Thymus (tissue), 11 donors: ENCODE results near the gene SIM2. TPM values are rescaled to one million over a fixed set of nuclear protein-coding genes. Genes with fewer than 3 reads are reported as not detected.

Experiments used
- DNase-seq, 9 donors: peaks; one replicate each; pipeline ENCODE4 v3.0.0-alpha.2; 2013; ENCODE audit warnings: low spot score in 9 of 9, low read depth in 6 of 9, missing footprints in 1 of 9
- H3K27ac ChIP-seq, 2 donors: one replicate each; pipeline ENCODE4 v1.5.1; 2013; ENCODE audit warnings: control low read depth in 1 of 2, low read depth in 1 of 2, low read length in 1 of 2, mild to moderate bottlenecking in 1 of 2, moderate library complexity in 1 of 2
- H3K27me3 ChIP-seq, 2 donors: one replicate each; pipeline ENCODE4 v1.5.1; 2013; ENCODE audit warnings: low read length in 1 of 2; ENCODE audit not compliant: control insufficient read depth in 2 of 2, insufficient read depth in 1 of 2
- H3K36me3 ChIP-seq, 2 donors: one replicate each; pipeline ENCODE4 v1.5.1; 2013; ENCODE audit warnings: low read length in 1 of 2, mild to moderate bottlenecking in 1 of 2, moderate library complexity in 1 of 2; ENCODE audit not compliant: control insufficient read depth in 2 of 2, insufficient read depth in 2 of 2
- H3K4me1 ChIP-seq, 2 donors: one replicate each; pipeline ENCODE4 v1.5.1; 2013; ENCODE audit warnings: low read length in 2 of 2; ENCODE audit not compliant: control insufficient read depth in 2 of 2, insufficient read depth in 2 of 2
- H3K4me3 ChIP-seq, 2 donors: one replicate each; pipeline ENCODE4 v1.5.1; 2013; ENCODE audit warnings: low read length in 2 of 2, control low read depth in 1 of 2, mild to moderate bottlenecking in 1 of 2
- H3K9me3 ChIP-seq, 2 donors: one replicate each; pipeline ENCODE4 v1.5.1; 2013; ENCODE audit warnings: low read length in 1 of 2, mild to moderate bottlenecking in 1 of 2; ENCODE audit not compliant: control insufficient read depth in 2 of 2, insufficient read depth in 1 of 2
- WGBS: extraction: QIAGEN DNeasy Blood & Tissue Kit; methylation state at CpG from one replicate; pipeline ENCODE4 v1.1.7; 2013; 5-methylcytosine and 5-hydroxymethylcytosine counted together
- polyA plus RNA-seq: library from polyadenylated mRNA; stranded (reverse); fragments of 200-250 nt; gene quantifications from one replicate; pipeline ENCODE4 v1.2.3, GENCODE V29; 2013
- total RNA-seq: library from RNA; stranded (reverse); fragments of 120-200 nt; gene quantifications from one replicate; pipeline ENCODE4 v1.2.4, GENCODE V29; 2013
- donor health status: healthy.

The SIM2 gene
- total and polyA plus RNA-seq, 2 donors: 0.07 TPM; not detected in 1

DNA sequence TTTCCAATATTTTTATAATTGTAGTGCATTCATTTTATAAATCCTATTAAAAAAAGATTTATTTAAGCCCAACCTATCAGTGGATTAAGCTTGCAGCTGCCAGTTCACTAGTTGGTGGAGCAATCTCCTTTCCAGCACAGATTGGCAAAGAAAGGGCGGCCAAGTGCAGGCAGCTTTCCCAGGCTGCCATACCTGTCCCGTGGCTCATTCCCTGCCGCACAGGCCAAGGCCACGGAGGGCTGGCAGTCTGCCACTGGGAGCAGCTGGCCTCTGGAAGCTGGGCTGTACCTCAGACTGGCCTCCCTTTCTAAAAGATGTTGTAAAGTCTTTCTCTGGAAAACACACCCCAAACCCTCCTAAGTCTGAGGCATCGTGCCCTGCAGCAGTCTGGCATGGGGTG lies 74.2 kb downstream of the SIM2 start:
- Histone ChIP-seq H3K27ac (no peak overlapping the region), H3K9me3 (no peaks in the 10 kb centered on the region), H3K27me3 (no peaks in the 10 kb centered on the region), H3K4me3 (no peak overlapping the region), H3K36me3 (no peaks in the 10 kb centered on the region), H3K4me1 (peaks cover 0 to 8% of the 10 kb centered on the region in 2 donors)
- no peak for DNase-seq
- 92% methylated on average over 5 of the region's 5 CpGs for WGBS

GRCh38 chr21:36773995-36774394 lies 75.1 kb downstream of the SIM2 start:
- peak in 1 of 9 donors; percentile 23 for DNase-seq
- no peaks in the 10 kb centered on the region for H3K27me3 ChIP-seq
- peaks cover 0 to 8% of the 10 kb centered on the region in 2 donors for H3K4me1 ChIP-seq
- 59% methylated on average over 8 of the region's 8 CpGs for WGBS
- no peaks in the 10 kb centered on the region for H3K36me3 ChIP-seq
- H3K4me3 ChIP-seq: no peak overlapping the region
- no peaks in the 10 kb centered on the region for H3K9me3 ChIP-seq
- no peak overlapping the region for H3K27ac ChIP-seq

GRCh38 chr21:36776981-36777617 lies 78.2 kb downstream of the SIM2 start:
- no peaks in the 10 kb centered on the region for H3K9me3 ChIP-seq
- 78% methylated on average over 10 of the region's 10 CpGs for WGBS

DNA sequence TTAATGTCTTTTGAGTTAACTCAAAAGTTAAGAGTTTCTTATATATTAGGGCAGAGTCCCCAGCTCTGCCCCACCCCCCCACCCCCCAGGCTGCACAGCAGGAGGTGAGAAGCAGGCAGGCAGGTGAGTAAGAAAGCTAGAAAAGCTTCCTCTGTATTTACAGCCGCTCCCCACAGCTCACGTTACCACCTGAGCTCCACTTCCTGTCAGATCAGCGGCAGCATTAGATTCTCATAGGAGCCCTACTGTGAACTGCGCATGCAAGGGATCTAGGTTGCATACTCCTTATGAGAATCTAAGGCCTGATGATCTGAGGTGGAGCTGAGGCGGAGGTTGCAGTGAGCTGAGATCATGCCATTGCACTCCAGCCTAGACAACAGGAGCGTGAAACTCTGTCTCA lies 81.9 kb downstream of the SIM2 start:
- Histone ChIP-seq H3K4me3 (no peak overlapping the region), H3K27me3 (no peaks in the 10 kb centered on the region), H3K9me3 (no peaks in the 10 kb centered on the region), H3K27ac (no peak overlapping the region), H3K4me1 (no peaks in the 10 kb centered on the region), H3K36me3 (no peaks in the 10 kb centered on the region)
- no peak for DNase-seq
- WGBS: 92% methylated on average over 6 of the region's 6 CpGs

More at GRCh38 chr21:36776981-36777617, 78.2 kb downstream of the SIM2 start:
- Histone ChIP-seq H3K4me1 (peaks cover 0 to 8% of the 10 kb centered on the region in 2 donors), H3K4me3 (no peak overlapping the region), H3K36me3 (no peaks in the 10 kb centered on the region), H3K27me3 (no peaks in the 10 kb centered on the region), H3K27ac (no peak overlapping the region)
- DNase-seq: no peak

DNA sequence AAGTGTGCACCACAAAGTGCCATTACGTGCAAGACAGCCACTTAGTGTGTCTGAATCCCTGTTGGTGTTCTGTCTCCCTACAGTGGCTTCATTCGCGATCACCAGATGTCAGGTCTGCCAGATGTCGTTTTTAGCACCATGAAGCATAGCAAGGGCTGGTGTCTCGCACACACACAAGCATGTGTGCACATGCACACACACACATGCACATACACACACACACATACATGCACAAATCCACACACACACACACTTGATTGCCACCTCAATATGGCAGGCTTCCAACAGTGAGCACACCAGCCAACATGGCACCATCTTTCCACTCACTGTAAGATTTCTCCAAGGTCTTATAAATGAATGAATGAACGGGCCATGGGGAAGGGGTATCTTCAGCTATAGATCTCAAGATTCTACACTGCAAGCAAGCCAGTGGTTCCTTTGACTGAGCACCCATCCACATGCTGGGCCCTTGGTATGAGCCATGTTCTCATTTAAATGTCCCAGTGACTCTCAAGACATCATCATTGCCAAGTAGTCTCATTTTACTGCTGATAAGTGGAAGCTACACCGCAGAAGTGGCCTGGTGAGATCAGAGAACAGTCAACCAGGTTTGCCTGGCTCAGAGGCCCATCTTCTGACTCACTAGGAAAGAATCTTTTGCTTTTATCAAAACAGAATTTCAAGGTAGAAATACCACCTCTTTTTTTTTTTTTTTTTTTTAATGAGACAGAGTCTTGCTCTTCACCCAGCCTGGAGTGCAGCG lies 84.9 kb downstream of the SIM2 start:
- Histone ChIP-seq H3K27me3 (no peaks in the 10 kb centered on the region), H3K9me3 (no peaks in the 10 kb centered on the region), H3K4me1 (no peaks in the 10 kb centered on the region), H3K27ac (no peak overlapping the region), H3K36me3 (no peaks in the 10 kb centered on the region), H3K4me3 (no peak overlapping the region)
- no peak for DNase-seq
- WGBS: 97% methylated on average over 8 of the region's 8 CpGs

- DNase-seq: no peak
- no peaks in the 10 kb centered on the region for H3K27me3 ChIP-seq
- H3K9me3 ChIP-seq: no peaks in the 10 kb centered on the region
- no peak overlapping the region for H3K27ac ChIP-seq
- 96% methylated on average over 12 of the region's 12 CpGs for WGBS
- H3K4me1 ChIP-seq: no peaks in the 10 kb centered on the region
- H3K4me3 ChIP-seq: no peak overlapping the region
- no peaks in the 10 kb centered on the region for H3K36me3 ChIP-seq
Measured at GRCh38 chr21:36784947-36785346, 86.0 kb downstream of the SIM2 start.

DNA sequence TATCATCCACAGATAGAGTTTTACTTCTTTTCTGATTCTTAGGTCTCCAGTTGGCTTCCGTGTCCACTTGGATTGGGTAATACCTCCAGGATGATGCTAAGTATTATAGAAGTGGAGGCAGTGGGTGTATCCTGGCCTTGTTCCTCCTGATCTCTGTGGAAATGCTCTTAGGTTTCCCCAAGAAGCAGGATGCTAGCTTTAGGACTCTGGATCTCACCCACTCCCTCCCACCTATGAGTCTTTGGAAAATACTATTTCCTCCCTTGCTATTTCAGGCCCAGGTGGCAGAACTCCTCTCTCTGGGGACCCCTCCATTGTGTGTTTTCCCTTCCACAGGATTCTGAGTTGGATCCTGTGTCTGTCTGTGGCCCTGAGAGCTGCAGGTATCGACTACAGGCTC lies 86.7 kb downstream of the SIM2 start:
- no peaks in the 10 kb centered on the region for H3K27me3 ChIP-seq
- no peaks in the 10 kb centered on the region for H3K4me1 ChIP-seq
- DNase-seq: no peak
- 98% methylated on average over 2 of the region's 2 CpGs for WGBS
- no peaks in the 10 kb centered on the region for H3K36me3 ChIP-seq
- H3K4me3 ChIP-seq: no peak overlapping the region
- H3K9me3 ChIP-seq: no peaks in the 10 kb centered on the region
- no peak overlapping the region for H3K27ac ChIP-seq

GRCh38 chr21:36786186-36786585 lies 87.3 kb downstream of the SIM2 start:
- no peak for DNase-seq
- WGBS: 97% methylated on average over 4 of the region's 4 CpGs
- Histone ChIP-seq H3K27me3 (no peaks in the 10 kb centered on the region), H3K36me3 (no peaks in the 10 kb centered on the region), H3K4me3 (no peak overlapping the region), H3K27ac (no peak overlapping the region), H3K4me1 (no peaks in the 10 kb centered on the region), H3K9me3 (no peaks in the 10 kb centered on the region)

DNA sequence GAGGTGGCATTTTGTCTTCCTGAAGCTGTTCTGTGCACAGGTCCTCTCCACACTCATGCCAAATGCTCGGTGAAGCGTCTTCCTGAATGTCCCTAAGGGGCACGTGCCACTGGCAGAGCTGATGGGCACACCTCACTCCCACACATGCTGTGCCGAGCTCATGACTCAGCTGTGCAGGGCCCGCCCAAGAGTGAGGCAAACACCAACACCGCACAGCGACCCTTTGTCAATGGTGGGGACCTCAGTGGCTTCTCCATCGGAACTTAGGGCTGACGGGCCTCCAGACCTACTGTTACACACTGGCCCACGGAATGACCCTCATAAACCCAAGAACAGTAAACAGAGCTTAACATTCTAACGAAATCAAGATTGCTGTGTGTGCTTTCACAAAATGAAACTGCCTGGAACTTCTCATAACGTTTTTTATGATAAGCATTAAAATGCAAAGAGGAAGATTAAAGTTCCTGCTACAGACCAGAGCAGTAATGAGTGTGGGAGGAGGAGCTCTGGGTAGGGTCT lies 89.3 kb downstream of the SIM2 start:
- DNase-seq: no peak
- Histone ChIP-seq H3K27ac (no peak overlapping the region), H3K27me3 (no peaks in the 10 kb centered on the region), H3K4me1 (no peaks in the 10 kb centered on the region), H3K9me3 (no peaks in the 10 kb centered on the region), H3K4me3 (no peak overlapping the region), H3K36me3 (no peaks in the 10 kb centered on the region)
- 91% methylated on average over 12 of the region's 12 CpGs for WGBS
